HG03060 (cell line): ENCODE results near the gene MCUB.

Experiments
- ATAC-seq: cut with Tn5 transposase; IDR thresholded peaks from one replicate; pipeline ENCODE4 v1.9.1; 2021; ENCODE audit warnings: low read depth, moderate number of reproducible peaks; ENCODE audit not compliant: unreplicated experiment

Gene MCUB

GRCh38 chr4:109719604-109720003, 159.6 kb downstream of the MCUB start:
- no peak for ATAC-seq

- ATAC-seq, result no peak
Measured at GRCh38 chr4:109721033-109721432, 161.0 kb downstream of the MCUB start.

- ATAC-seq, result no peak
Measured at GRCh38 chr4:109722357-109722756, 162.3 kb downstream of the MCUB start.

DNA sequence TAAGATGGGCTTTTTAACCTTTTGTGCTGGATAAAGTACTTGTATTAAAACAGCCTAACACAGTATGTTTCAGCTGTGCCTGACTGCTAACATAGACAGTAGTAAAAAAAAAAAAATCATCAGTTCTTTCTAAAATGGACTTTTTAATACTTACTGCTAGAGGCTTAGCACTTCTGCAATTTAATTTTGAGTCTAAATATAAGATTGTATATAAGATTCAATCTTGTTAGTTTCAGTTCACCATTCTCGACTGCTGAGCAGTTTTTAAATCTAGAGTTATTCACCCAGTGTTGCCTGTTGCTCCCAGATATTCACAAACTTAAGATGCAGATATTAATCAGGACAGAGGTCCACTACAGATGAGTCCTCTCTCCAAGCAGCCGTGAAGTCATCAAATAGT, 163.1 kb downstream of the MCUB start:
- no peak for ATAC-seq

GRCh38 chr4:109728385-109728784, 168.3 kb downstream of the MCUB start:
- ATAC-seq, result no peak

DNA sequence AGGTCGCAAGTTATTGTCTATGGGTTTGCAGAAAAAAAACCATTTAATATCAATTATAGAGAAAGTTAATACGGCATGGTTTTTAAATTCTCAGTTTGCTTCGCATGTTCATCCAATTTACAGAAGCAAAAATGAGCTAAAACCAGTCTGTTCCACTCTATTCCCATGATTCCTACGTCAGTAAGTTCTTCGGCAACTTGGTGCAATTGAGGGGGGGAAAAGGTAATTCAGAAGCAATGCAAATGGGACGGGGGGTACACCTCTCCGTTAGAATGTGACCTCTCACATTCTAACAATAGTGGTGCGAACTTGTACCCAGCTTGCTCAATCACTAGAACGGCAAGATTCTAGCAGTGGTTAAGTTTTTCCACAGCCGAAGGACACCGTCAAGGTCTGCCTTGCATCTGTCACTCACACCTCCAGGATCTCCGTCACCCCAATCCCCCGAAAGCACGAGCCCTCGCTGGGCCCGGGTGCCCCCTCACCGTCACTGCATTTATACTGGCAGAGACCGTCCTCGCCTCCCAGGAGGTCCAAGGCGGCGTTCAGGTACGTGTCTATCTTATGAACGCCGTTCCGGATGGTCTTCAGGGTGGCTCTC, 169.2 kb downstream of the MCUB start:
- peak; percentile 14 for ATAC-seq

GRCh38 chr4:109729718-109730618, 169.9 kb downstream of the MCUB start, which contains the start of gene PLA2G12A:
Gene PLA2G12A, minus strand, starts transcription at chr4:109730070. Its CDS starts 261 bp downstream, at chr4:109729809.
- peak; percentile 39 for ATAC-seq

GRCh38 chr4:109730619-109731545, 170.8 kb downstream of the MCUB start:
- no peak for ATAC-seq

GRCh38 chr4:109733728-109734127, 173.7 kb downstream of the MCUB start:
- ATAC-seq, result no peak

DNA sequence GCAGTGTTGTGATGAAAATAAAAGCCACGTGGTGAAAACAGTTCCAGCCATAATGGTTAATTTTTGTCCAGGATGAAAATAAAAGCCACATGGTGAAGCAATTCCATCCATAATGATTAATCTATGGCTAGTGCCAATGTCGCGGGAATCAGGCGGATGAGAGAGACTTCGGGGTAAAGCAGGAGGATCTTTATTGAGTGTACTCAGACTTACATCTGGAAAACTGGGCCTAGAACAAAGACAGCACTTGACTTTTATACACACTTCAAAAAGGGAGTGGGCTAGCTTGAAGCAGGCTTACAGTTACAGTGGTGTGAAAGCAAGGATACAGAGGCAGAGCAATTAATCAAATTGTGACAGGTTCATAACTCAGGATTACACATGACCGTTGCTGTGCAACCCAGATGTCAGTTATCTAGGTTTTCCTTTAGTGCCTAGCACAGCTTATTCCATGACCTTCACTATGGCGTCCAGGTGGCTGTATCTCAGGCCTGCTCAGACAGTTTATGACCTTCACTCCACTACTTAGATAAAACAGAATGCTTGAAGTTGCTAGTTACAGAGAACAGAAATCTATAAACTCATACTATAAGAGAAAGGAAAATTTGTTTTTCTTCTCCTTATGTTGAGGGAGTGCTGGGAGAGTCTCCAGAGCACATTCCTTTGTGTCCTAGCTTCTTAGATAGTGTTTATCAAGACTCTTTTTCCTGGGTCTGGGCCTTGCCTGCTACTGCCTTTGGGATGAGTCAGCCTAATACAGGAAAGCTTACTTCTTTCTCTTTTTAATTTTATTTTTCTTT, 175.7 kb downstream of the MCUB start:
- ATAC-seq, result no peak
